T follicular helper cell (primary cell): Measurements from ENCODE around the gene CBX5.
"Not testable (repeated sequence)": the region's sequence is repeated elsewhere in the genome, so short reads cannot be mapped to it uniquely, and the experiment has no call there.

ENCODE experiments used
- DNase-seq: peaks from one replicate; pipeline ENCODE4 v3.0.0-alpha.2; 2020; ENCODE audit warnings: low read depth

CBX5 gene

GRCh38 chr12:54197010-54197409 is 82.9 kb downstream of the CBX5 start:
- no peak for DNase-seq

DNA sequence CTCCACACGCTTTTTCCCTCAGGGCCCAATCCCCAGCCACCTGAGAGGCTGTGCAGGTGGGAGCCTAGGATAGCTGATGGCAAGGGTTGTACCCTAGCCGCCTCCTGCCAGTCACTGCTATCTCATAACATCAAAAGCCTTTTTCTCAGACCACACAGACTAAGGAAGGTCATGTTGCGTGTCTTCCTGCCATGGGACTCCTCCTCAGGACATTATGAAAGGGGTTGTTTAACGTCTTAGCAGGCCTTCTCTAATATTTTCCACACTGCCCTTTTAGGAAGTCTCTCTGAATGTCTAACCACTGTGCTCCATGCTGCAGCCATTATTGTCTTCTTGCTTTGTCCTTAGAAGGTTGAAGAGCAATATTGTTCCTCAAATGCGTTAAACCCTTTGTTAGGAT is 83.5 kb downstream of the CBX5 start:
- no peak for DNase-seq

GRCh38 chr12:54195737-54196347 is 84.1 kb downstream of the CBX5 start:
- DNase-seq: no peak

- no peak for DNase-seq
These were observed 84.7 kb downstream of the CBX5 start for GRCh38 chr12:54195080-54195736.

DNA sequence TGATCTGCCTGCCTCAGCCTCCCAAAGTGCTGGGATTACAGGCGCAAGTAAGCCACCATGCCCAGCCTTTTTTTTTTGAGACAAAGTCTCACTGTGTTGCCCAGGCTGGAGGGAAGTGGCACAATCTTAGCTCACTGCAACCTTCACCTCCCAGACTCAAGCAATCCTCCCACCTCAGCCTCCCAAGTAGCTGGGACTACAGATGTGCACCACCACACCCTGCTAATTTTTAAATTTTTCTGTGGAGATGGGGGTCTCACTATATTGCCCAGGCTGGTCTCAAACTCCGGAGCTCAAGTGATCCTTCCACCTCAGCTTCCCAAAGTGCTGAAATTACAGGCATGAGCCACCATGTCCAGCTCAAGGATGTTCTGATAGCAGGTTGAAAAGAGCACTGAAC is 85.3 kb downstream of the CBX5 start:
- not testable (repeated sequence) for DNase-seq

DNA sequence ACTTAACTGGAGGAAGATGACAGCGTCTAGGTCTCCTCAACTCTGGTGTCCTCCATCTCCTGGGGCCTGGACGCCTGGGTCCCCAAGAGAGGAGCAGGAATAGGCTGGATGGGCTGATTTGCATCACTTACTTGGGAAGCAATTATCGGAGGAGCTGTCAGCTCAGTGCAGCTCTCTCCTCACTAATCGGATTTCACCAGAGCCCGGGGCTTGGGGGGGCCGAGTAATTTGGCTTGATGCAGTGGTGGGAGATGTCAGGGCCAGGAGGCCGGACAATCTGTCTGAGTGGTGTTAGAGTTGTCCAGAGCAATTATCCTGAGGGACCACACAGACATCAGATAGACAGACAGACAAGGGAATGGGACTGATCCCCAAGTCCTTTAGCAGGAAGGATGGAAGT is 86.5 kb downstream of the CBX5 start:
- DNase-seq: no peak

DNA sequence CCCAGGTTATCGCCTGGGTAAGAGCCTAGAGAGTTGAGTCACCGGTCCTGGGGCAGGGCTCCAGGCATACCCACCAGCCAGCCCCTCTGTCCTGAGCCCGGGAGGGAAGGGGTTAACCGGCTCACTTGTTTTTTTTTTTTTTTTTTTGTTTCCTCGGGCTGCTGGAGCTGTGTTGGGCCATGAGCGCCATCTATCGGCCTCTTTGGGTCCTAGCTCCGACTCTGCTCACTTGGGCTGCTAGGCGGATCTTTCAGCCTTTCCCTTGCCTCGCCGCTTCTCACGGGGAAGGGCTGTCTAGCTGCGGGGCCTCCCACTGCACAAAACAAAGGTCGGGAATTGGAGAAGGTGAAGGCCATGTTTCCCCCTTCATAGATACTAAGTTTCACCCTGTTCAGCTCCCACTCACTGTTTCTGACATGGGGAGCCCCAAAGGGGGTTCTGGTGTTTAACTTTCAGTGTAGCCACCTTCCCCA is 88.3 kb downstream of the CBX5 start:
- DNase-seq: peak; percentile 68

GRCh38 chr12:54191126-54191525 is 88.8 kb downstream of the CBX5 start:
- no peak for DNase-seq

DNA sequence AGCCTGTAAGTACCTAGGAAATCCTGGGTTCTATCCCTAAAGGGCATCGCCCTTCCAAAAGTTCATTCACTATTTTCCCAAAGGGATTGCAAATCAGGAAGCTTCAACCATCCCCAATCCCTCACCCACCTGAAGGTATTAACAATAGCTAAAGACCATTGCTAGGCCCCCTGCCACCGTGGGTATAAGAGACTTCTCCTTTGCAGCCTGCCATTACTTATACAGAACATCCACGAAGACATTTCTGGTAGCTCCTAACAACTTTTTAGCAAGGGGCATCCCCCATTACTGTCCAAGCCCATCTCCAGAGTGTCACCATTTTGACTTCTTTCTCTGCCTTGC is 90.8 kb downstream of the CBX5 start:
- no peak for DNase-seq

- no peak for DNase-seq
These were observed 92.8 kb downstream of the CBX5 start for GRCh38 chr12:54187075-54187474.

GRCh38 chr12:54185919-54186318 is 94.0 kb downstream of the CBX5 start:
- no peak for DNase-seq

DNA sequence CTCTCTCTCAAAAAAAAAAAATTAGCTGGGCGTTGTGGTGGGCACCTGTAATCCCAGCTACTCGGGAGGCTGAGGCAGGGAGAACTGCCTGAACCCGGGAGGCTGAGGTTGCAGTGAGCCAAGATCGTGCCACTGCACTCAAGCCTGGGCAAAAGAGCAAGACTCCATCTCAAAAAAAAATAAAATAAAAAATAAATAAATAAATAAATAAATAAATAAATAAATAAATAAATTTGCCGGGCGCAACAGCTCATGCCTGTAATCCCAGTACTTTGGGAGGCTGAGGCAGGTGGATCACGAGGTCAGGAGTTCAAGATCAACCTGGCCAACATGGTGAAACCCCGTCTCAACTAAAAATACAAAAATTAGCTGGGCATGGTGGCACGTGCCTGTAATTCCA is 94.6 kb downstream of the CBX5 start:
- DNase-seq: not testable (repeated sequence)

DNA sequence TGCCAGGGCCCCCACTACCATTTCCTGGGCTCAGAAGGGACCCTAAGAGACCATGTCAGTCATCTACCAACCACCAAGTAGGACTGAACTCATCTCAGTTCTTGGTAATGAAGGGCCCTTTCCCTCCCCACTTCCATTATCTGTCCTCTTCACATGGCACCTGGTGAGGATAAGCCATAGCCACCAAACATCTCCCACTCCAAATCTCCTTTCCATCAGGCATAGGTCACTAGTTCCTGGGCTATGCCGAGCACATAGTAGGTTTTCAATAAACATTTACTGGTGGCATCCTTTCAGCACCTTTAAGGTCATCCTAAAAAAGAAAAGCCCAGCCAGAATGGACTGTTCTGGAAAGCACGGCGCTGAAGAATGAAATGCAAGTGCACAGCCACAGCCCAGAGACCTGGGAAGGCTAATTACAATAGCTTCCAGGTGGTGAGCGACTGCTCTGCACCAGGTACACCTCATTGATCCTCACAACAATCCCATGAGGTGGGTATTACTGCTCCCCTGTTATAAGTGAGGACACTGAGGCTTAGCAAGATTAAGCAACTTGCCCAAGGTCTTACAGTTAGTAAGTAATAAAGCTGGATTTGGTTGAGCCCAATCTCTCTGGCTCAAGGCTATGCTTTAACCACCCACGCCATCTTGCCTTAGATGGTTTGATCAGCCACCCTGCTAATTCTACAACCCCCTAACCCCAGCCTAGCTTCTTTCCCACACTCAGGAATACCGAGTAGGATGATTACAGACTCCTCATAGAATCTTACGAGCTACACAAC is 95.7 kb downstream of the CBX5 start:
- DNase-seq: no peak

DNA sequence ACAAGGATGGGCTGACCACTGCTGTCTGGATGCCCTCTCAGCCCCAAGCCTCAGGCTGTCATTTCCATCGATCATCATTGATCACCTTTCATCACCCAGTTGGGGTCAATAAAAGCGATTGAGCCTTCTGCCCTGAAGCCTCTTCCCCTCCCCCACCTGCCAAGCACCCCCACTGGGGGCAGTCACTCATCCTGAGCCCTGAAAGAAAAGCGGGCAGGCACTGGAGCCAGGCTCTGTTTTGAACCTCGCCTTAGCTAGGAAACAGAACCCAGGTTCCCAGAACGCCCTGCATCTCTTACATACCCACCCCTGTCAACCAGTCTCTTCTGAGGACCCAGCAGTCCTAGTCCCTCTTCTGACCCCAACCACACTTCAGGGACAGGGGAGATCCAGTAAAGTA is 96.9 kb downstream of the CBX5 start:
- no peak for DNase-seq

DNA sequence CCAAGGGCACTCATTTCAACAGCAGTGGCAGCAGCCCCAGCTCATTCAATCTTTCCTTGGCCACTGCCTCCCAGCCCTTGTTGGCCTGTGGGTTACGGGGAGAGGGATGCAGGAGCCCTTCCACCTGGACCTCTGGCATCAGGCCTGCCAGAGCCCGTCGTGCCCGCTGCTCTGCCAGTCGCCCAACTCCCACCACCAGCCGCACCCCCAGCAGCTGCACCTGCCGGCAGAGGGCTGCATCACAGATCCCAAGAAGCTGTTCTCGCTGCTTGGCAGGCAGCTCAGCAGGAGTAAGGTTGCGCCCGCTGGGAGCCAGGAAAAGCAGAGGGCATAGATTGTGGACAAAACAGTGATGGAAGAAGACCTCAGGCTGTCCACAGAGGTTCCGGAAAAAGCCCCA is 97.8 kb downstream of the CBX5 start:
- DNase-seq: no peak
